Endothelial cell of umbilical vein (primary cell): ENCODE measurements around the gene PPY. TPM values are rescaled to one million over a fixed set of nuclear protein-coding genes. Genes with fewer than 3 reads are reported as not detected.

Experiments
- BruUV-seq: library from RNA; stranded (reverse); fragments of 400-500 nt; replicated peaks from 2 replicates; lab custom pipeline; 2021; lab: Mats Ljungman, UMichigan
- CTCF ChIA-PET: fragments of 300-600, 350-600 bp; sonication (Branson Sonifier 250); formaldehyde crosslinking; loops from one replicate; lab custom pipeline; 2021; ENCODE audit warnings: antibody characterized with exemption, inconsistent platforms; lab: Charles Lee
- POLR2A ChIA-PET: fragments of 300-600, 350-600 bp; sonication (Branson Sonifier 250); formaldehyde crosslinking; loops from one replicate; lab custom pipeline; 2021; ENCODE audit warnings: antibody characterized with exemption, inconsistent platforms; lab: Charles Lee
- DNase-seq: peaks from one replicate; pipeline ENCODE4 v3.0.0-alpha.2; 2011; ENCODE audit warnings: low read depth, low spot score
- FAIRE-seq: peaks from 2 replicates; lab custom pipeline; 2011; peaks lifted over from hg19 to GRCh38; lab: Jason Lieb, UNC
- H2AFZ ChIP-seq: 2 replicates; pipeline ENCODE4 v1.6.0; 2012; ENCODE audit warnings: low read depth, low read length, control low read depth, inconsistent platforms
- H3K27ac ChIP-seq: 2 replicates; pipeline ENCODE4 v1.5.1; 2011; ENCODE audit warnings: low read depth, mild to moderate bottlenecking, control low read depth, low read length, moderate library complexity; ENCODE audit not compliant: insufficient read depth
- H3K27me3 ChIP-seq, 2 experiments: 2 replicates each; pipeline versions ENCODE4 v1.6.0 to v1.6.1; 2011; ENCODE audit warnings: low read length in 2 of 2, mixed read lengths in 1 of 2; ENCODE audit not compliant: control insufficient read depth in 2 of 2, insufficient read depth in 2 of 2
- H3K36me3 ChIP-seq, 2 experiments: 2 replicates in 1 of 2; 3 replicates in 1 of 2; pipeline ENCODE4 v1.5.1; 2011; ENCODE audit warnings: low read length in 2 of 2, mild to moderate bottlenecking in 1 of 2, moderate library complexity in 1 of 2; ENCODE audit not compliant: control insufficient read depth in 2 of 2, insufficient read depth in 2 of 2; ENCODE audit errors: extremely low read depth in 1 of 2
- H3K4me1 ChIP-seq: 3 replicates; pipeline ENCODE4 v1.5.1; 2011; ENCODE audit warnings: mild to moderate bottlenecking, low read length; ENCODE audit not compliant: control insufficient read depth, insufficient read depth; ENCODE audit errors: extremely low read depth
- H3K4me2 ChIP-seq: 2 replicates; pipeline ENCODE4 v1.6.1; 2011; ENCODE audit warnings: low read length, control low read depth, mixed read lengths; ENCODE audit not compliant: insufficient read depth
- H3K4me3 ChIP-seq, 3 experiments: fragments of 200-600 bp in 1 of 3; sonication (generic), shearing (Covaris generic) in 1 of 3; replicated peaks in 1 of 3; 2 replicates each; pipeline ENCODE4 v1.5.1; 2011 to 2016; ENCODE audit warnings: control low read depth in 3 of 3, low read length in 3 of 3, mild to moderate bottlenecking in 2 of 3, inconsistent platforms in 1 of 3, low read depth in 1 of 3, moderate library complexity in 1 of 3; ENCODE audit not compliant: insufficient read depth in 1 of 3
- H3K79me2 ChIP-seq: 2 replicates; pipeline ENCODE4 v1.6.0; 2012; ENCODE audit warnings: low read length, inconsistent platforms; ENCODE audit not compliant: control insufficient read depth, insufficient read depth
- H3K9ac ChIP-seq: replicated peaks from 2 replicates; pipeline ENCODE3; 2011; ENCODE audit warnings: low read length, control low read depth; ENCODE audit not compliant: insufficient read depth; ENCODE audit errors: extremely low read depth
- H3K9me1 ChIP-seq: replicated peaks from 3 replicates; pipeline ENCODE4 v1.6.0; 2011; ENCODE audit warnings: mild to moderate bottlenecking, low read length; ENCODE audit not compliant: control insufficient read depth, insufficient read depth; ENCODE audit errors: extremely low read depth
- H3K9me3 ChIP-seq: replicated peaks from 2 replicates; pipeline ENCODE4 v1.5.1; 2012; ENCODE audit warnings: low read length, inconsistent platforms; ENCODE audit not compliant: control insufficient read depth, insufficient read depth
- H4K20me1 ChIP-seq: replicated peaks from 2 replicates; pipeline ENCODE3; 2011; ENCODE audit warnings: mild to moderate bottlenecking, low read length; ENCODE audit not compliant: control insufficient read depth, insufficient read depth; ENCODE audit errors: extremely low read depth
- EZH2 ChIP-seq: IDR thresholded peaks from 2 replicates; pipeline ENCODE4 v1.6.1; 2012; ENCODE audit warnings: borderline replicate concordance, low read depth, mild to moderate bottlenecking, moderate library complexity, low read length, inconsistent platforms; ENCODE audit not compliant: severe bottlenecking
- GATA2 ChIP-seq: IDR thresholded peaks from 2 replicates; pipeline ENCODE4 v1.7.0; 2011; ENCODE audit warnings: low read depth, mild to moderate bottlenecking, moderate library complexity, mixed read lengths, low read length; ENCODE audit not compliant: insufficient read length, insufficient read depth
- dilution Hi-C: fragments of 300-500 bp; cut with MboI; formaldehyde crosslinking; loops from one replicate; pipeline ENCODE4 v1.15.0; 2019; ENCODE audit warnings: low sequenced_read_pairs; ENCODE audit not compliant: extremely low pct_ligation_motif_present
- intact Hi-C: fragments of 100-400 bp; cut with micrococcal nuclease; formaldehyde crosslinking; loops from one replicate; pipeline ENCODE4 v1.10.0; 2022
- polyA plus RNA-seq, 4 experiments: library from polyadenylated mRNA; depleted of rRNA in 3 of 4; stranded (reverse) in 3 of 4; unstranded in 1 of 4; fragments of >200 nt; gene quantifications; 2 replicates each; pipeline versions ENCODE4 v1.2.1 to v1.2.3, GENCODE V29; 2011 to 2012; ENCODE audit warnings: missing spikeins in 1 of 4
- total RNA-seq: library from RNA; stranded (reverse); gene quantifications from 2 replicates; pipeline ENCODE4 v1.2.3, GENCODE V29; 2021

Gene PPY
- total and polyA plus RNA-seq, 2 donors (not counting 3 experiments of a cell fraction or from before 2014, with no cell fraction given): not detected

GRCh38 chr17:43911904-43912303 lies 30.4 kb downstream of the PPY start:
- Histone ChIP-seq H4K20me1 (no peaks in the 10 kb centered on the region), H3K4me2 (no peak overlapping the region), H3K79me2 (no peaks in the 10 kb centered on the region), H3K9me1 (no peaks in the 10 kb centered on the region), H3K9me3 (no peaks in the 10 kb centered on the region), H2AFZ (no peak overlapping the region), H3K9ac (no peak overlapping the region), H3K36me3 (no peaks in the 10 kb centered on the region), H3K4me1 (peaks cover 2% of the 10 kb centered on the region), H3K4me3 (no peak overlapping the region), H3K27ac (no peak overlapping the region), H3K27me3 (peaks cover 35 to 41% of the 10 kb centered on the region in 2 experiments)
- DNase-seq (no peak), FAIRE-seq (no peak)
- intact Hi-C loops (no loop called here), dilution Hi-C loops (no loop called here)
- BruUV-seq: no TSS peak
- CTCF ChIA-PET: interaction anchor here (2.8 kb wide), 1 partner anchor 12 kb away, joined by 43 read pairs; no protein-coding TSS in a partner anchor
- POLR2A ChIA-PET: no interaction called here
- TF ChIP-seq EZH2: no peak

DNA sequence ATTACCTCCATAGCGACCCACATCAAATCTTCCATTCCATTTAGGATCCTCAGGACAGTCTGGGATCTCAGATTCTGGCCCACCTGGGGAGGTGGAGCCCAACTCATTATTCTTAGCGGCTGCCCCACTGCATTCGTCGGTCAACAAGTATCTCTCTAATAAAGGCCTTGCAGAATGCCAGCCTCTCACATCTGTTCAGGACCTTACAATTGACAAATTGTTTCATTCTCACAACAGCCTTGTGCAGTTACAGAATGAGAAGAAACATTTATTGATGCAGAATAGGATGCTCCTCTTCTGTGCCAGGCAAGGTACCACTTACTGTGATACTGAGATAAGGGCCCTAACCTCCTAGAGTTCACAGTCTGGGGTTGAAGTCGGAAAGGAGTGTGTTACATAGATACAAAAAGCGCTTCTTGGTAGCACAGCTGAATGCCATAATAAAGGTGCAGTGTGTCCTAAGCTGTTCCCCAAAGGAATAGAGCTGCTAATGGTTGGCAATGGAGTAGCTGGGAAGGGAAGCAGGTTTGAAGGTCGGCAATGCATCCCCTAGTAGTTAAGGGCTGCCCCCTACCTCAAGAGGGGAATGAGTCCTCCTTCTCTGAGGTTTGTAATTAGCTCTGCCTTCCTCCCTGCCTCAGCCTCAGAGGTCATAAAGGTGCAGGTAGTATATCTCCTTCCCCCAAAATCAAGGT lies 32.6 kb downstream of the PPY start:
- Histone ChIP-seq H3K27ac (no peak overlapping the region), H3K27me3 (peaks cover 45 to 48% of the 10 kb centered on the region in 2 experiments), H2AFZ (no peak overlapping the region), H3K9ac (no peak overlapping the region), H3K79me2 (no peaks in the 10 kb centered on the region), H3K9me1 (no peaks in the 10 kb centered on the region), H3K4me2 (no peak overlapping the region), H3K9me3 (no peaks in the 10 kb centered on the region), H3K4me1 (peaks cover 3% of the 10 kb centered on the region), H4K20me1 (no peaks in the 10 kb centered on the region), H3K4me3 (no peak overlapping the region), H3K36me3 (no peaks in the 10 kb centered on the region)
- no TSS peak for BruUV-seq
- intact Hi-C loops: no loop called here
- TF ChIP-seq GATA2 (no peak), EZH2 (no peak)
- dilution Hi-C loops: no loop called here
- no peak for FAIRE-seq
- ChIA-PET POLR2A (interaction anchor here (0.7 kb wide), 1 partner anchor 132 kb away, joined by 6 read pairs; no protein-coding TSS in a partner anchor), CTCF (interaction anchor here (0.7 to 3.3 kb wide), 39 partner anchors 9 to 259 kb away, joined by 3 to 43 read pairs (median 5); partner anchors contain the start of genes CD300LG and HDAC5)
- no peak for DNase-seq
